Tibial artery (tissue), 4 donors: Measurements from ENCODE around the gene BCL2.
A peak's percentile ranks its signal among the peaks of the same experiment; 100 is the strongest.

Experiments used
- DNase-seq, 2 donors: peaks; one replicate each; pipeline ENCODE4 v3.0.0-alpha.2; 2019
- H3K27ac ChIP-seq, 2 donors: fragments of 200-600 bp; sonication (generic) in 1 of 2; 1 replicate in 1 of 2; 2 replicates in 1 of 2; pipeline ENCODE4 v1.5.1; 2018 to 2019; ENCODE audit warnings: mild to moderate bottlenecking in 1 of 2
- H3K27me3 ChIP-seq, 2 donors: fragments of 200-600 bp; sonication (generic) in 1 of 2; one replicate each; pipeline versions ENCODE4 v1.5.1 to v1.6.0; 2016 to 2019
- H3K36me3 ChIP-seq, 3 donors: fragments of 200-600 bp; sonication (generic) in 2 of 3; one replicate each; pipeline ENCODE4 v1.5.1; 2016 to 2019; ENCODE audit warnings: mild to moderate bottlenecking in 2 of 3
- H3K4me1 ChIP-seq, 4 donors: fragments of 200-600 bp; sonication (generic) in 2 of 4; 1 replicate in 3 of 4; 2 replicates in 1 of 4; pipeline ENCODE4 v1.5.1; 2016 to 2019
- H3K4me3 ChIP-seq, 2 donors: fragments of 200-600 bp; sonication (generic) in 1 of 2; 1 replicate in 1 of 2; 2 replicates in 1 of 2; pipeline ENCODE4 v1.5.1; 2018 to 2019; ENCODE audit warnings: mild to moderate bottlenecking in 2 of 2
- H3K9me3 ChIP-seq, 3 donors: fragments of 200-600 bp; sonication (generic) in 1 of 3; one replicate each; pipeline ENCODE4 v1.5.1; 2016 to 2019
- intact Hi-C: fragments of 100-400 bp; cut with DNase I; formaldehyde crosslinking; loops from one replicate; pipeline ENCODE4 v1.15.0; 2023; ENCODE audit warnings: low total_unique reads
- TF ChIP-seq, protein P1 (sequence below), 2 experiments: fragments of 200-600 bp in 1 of 2; fragments of 450-650 bp in 1 of 2; IDR thresholded peaks; one replicate each; pipeline ENCODE4 v1.5.1; 2017 to 2019; ENCODE audit warnings: antibody characterized with exemption in 2 of 2, mild to moderate bottlenecking in 1 of 2, moderate library complexity in 1 of 2

The BCL2 gene

DNA sequence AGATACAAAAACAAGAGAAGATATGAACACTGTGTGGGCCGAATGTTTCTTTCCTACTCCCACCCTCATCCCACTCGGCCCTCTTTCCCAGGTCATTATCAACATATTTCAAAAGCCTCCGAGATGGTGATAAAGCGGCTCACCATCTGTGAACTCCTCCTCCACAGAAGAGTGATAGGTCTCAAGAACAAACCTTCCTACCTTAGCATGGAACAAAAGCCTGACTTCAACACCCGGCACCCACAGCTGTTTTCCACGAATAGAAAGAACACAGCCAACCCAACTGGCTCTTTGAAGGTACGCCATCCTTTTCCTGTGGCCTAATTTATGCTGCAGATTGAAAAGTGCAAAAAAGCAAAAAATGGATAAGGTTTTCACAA is 28.8 kb downstream of the BCL2 start:
- DNase-seq, result no peak
- intact Hi-C loops, result no loop called here
- TF ChIP-seq, protein P1, sequence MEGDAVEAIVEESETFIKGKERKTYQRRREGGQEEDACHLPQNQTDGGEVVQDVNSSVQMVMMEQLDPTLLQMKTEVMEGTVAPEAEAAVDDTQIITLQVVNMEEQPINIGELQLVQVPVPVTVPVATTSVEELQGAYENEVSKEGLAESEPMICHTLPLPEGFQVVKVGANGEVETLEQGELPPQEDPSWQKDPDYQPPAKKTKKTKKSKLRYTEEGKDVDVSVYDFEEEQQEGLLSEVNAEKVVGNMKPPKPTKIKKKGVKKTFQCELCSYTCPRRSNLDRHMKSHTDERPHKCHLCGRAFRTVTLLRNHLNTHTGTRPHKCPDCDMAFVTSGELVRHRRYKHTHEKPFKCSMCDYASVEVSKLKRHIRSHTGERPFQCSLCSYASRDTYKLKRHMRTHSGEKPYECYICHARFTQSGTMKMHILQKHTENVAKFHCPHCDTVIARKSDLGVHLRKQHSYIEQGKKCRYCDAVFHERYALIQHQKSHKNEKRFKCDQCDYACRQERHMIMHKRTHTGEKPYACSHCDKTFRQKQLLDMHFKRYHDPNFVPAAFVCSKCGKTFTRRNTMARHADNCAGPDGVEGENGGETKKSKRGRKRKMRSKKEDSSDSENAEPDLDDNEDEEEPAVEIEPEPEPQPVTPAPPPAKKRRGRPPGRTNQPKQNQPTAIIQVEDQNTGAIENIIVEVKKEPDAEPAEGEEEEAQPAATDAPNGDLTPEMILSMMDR (IDR thresholded peaks at IDR 0.05), result no peak
- no peaks in the 10 kb centered on the region for H3K36me3 ChIP-seq
- H3K27ac ChIP-seq, result no peak overlapping the region
- H3K9me3 ChIP-seq, result no peaks in the 10 kb centered on the region
- H3K4me3 ChIP-seq, result no peak overlapping the region
- no peaks in the 10 kb centered on the region for H3K27me3 ChIP-seq
- peaks cover 0 to 72% (median 29%) of the 10 kb centered on the region in 4 donors for H3K4me1 ChIP-seq

- Histone ChIP-seq H3K36me3 (no peaks in the 10 kb centered on the region), H3K4me1 (peaks cover 0 to 72% (median 29%) of the 10 kb centered on the region in 4 donors), H3K27ac (no peak overlapping the region), H3K27me3 (no peaks in the 10 kb centered on the region), H3K9me3 (no peaks in the 10 kb centered on the region), H3K4me3 (no peak overlapping the region)
- TF ChIP-seq, protein P1 (IDR thresholded peaks at IDR 0.05), result no peak
- intact Hi-C loops, result no loop called here
- DNase-seq, result no peak
These were observed 29.3 kb downstream of the BCL2 start for GRCh38 chr18:63290166-63290820.

DNA sequence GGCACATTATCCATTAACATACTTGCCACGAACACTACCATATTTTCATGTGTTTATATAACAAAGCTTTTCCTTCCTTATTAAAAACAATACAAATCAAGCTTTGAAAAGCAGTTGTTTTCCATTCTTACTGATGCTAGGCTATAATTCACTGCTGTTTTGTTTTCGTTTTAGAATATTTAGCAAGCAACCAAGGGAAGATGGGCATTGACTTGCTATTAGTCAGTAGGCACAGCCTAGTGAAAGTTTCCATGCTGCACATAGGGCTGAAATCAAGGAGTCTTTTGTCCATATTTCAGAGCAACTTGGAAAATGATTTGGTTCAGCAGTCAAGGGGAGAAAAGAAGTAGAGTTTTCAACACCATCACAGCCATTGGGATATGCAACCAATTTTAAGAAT is 31.3 kb downstream of the BCL2 start:
- Histone ChIP-seq H3K9me3 (no peaks in the 10 kb centered on the region), H3K27me3 (no peaks in the 10 kb centered on the region), H3K4me3 (no peak overlapping the region), H3K36me3 (no peaks in the 10 kb centered on the region), H3K4me1 (peaks cover 0 to 73% (median 32%) of the 10 kb centered on the region in 4 donors), H3K27ac (peak overlapping the region; percentile 5 to 15)
- intact Hi-C loops, result no loop called here
- TF ChIP-seq, protein P1 (IDR thresholded peaks at IDR 0.05), result no peak
- DNase-seq, result no peak

DNA sequence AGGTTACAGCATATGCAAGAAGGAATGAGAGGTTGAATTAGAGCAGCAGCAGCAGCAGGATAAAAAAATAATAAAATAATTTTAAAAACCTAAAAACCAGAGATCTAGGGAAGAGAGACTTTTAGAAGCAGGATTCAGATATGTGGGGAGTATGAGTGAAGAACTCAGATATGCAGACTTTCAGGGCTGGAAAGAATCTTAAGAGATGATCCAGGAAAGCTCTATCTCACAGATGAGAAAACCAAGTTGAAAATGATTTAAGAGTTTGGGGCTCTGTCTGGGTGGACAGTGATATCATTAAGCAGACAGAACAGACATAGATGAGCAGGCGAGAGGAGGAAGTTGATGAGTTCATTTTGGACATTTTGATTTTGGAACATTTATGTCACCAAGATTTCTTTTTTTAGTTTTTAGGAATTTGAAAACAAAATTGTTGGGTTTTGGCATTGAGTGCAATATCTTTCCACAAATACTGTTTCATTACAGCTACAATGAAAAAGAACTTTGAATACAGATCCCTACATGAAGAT is 31.8 kb downstream of the BCL2 start:
- no peaks in the 10 kb centered on the region for H3K36me3 ChIP-seq
- no peaks in the 10 kb centered on the region for H3K9me3 ChIP-seq
- TF ChIP-seq, protein P1 (IDR thresholded peaks at IDR 0.05), result no peak
- intact Hi-C loops, result no loop called here
- peak overlapping the region; percentile 5 to 15 for H3K27ac ChIP-seq
- no peak for DNase-seq
- no peaks in the 10 kb centered on the region for H3K27me3 ChIP-seq
- no peak overlapping the region for H3K4me3 ChIP-seq
- H3K4me1 ChIP-seq, result peaks cover 0 to 67% (median 27%) of the 10 kb centered on the region in 4 donors

- Histone ChIP-seq H3K27me3 (no peaks in the 10 kb centered on the region), H3K36me3 (no peaks in the 10 kb centered on the region), H3K4me1 (peaks cover 0 to 60% (median 27%) of the 10 kb centered on the region in 4 donors), H3K4me3 (no peak overlapping the region), H3K27ac (peak overlapping the region; percentile 7 to 15), H3K9me3 (no peaks in the 10 kb centered on the region)
- TF ChIP-seq, protein P1 (IDR thresholded peaks at IDR 0.05), result no peak
- DNase-seq, result no peak
- intact Hi-C loops, result no loop called here
These were observed 32.6 kb downstream of the BCL2 start for GRCh38 chr18:63286926-63287325.
